Measurements from ENCODE around the gene TMEM161B. TPM values are rescaled to one million over a fixed set of nuclear protein-coding genes. Genes with fewer than 3 reads are reported as not detected.

The TMEM161B gene
- polyA plus RNA-seq (2011; rRNA removed) = 22.7 and 30.4 TPM in 2 replicates
- 3.5 and 4.2 TPM in 2 replicates for polyA plus RNA-seq (2012; cell fraction: cytosol; rRNA removed)
- polyA plus RNA-seq (2012; cell fraction: nucleus; rRNA removed) = 4.8 and 7.9 TPM in 2 replicates
- 12.9 to 15.3 TPM (median 13.1 TPM) in 3 replicates for polyA plus RNA-seq (2017; fragmentation: RNase III; extraction: RNeasy Plus Mini Kit Qiagen cat#74134 plus additional on column Dnase treatment)
- 23.1 and 24.8 TPM in 2 replicates for polyA minus RNA-seq (2011; rRNA and poly(A)+ RNA removed)

DNA sequence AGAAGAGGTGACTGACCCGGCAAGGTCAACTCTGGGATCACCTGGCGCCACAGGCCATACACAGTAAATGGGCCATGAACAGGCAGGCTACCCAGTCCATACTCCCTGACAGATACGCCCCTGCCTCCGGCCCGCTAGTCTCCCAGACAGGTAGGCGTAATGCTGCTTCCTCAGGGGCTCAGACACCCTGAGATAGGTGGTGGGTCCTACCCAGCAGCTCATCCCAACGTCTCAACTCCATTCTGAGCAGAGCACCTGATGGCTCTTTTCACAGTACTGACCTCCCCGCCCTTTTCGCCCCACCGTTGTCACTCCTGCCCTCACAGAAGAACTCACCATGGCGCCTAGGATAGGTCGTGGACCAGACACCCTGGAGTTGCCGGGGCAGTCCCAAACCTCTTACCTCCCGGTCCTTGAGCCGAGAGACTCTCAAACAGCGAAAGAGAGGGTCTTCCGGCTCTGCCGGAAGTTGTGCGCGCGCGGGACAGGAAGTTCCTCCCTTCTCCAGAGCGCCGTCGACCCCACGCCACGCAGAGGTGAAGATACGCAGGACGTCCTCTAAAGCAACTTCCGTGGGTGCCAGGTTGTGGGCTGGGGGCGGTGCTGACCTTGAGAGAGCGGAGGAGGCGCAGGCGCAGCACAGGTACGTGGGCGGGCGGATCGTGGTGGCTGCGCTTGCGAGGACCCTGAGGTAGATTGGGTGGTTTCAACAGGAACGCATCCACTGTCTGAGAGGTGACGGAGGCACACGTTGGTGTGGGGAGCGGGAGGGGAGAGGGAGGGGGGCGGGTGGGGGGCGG is at the start of gene TMEM161B:
TMEM161B (minus strand) TSS at position 461 of the 800 bp plus-strand sequence; CDS start at position 339, 122 bp downstream.
- peak within 1 kb of the TSS; percentile 91 for H3K4me2 ChIP-seq
- peak within 1 kb of the TSS; percentile 80 to 94 for H3K27ac ChIP-seq
- POLR2A ChIA-PET = no interaction called here
- peaks cover 16% of the 10 kb centered on the region; the same call in 2 of the 3 replicates for H3K4me1 ChIP-seq
- H3K9me3 ChIP-seq = peaks cover 5% of the 10 kb centered on the region
- DNase-seq (ENCODE audit: low read depth in 1 of 2, low spot score in 1 of 2) (peak; percentile 71 to 92), ATAC-seq (peak; percentile 99), FAIRE-seq (peak; percentile 49)
- H3K4me3 ChIP-seq = peak within 1 kb of the TSS; percentile 87
- WGBS (ENCODE audit: missing lambda C conversion rate) = under 1% methylated on average over 22 of the region's 46 CpGs
- CTCF ChIA-PET = no interaction called here
- peak; percentile 89 for TF ChIP-seq ESRRA (IDR thresholded peaks at IDR 0.05; ENCODE audit: borderline replicate concordance, low read length)
- TF ChIP-seq, protein P1, sequence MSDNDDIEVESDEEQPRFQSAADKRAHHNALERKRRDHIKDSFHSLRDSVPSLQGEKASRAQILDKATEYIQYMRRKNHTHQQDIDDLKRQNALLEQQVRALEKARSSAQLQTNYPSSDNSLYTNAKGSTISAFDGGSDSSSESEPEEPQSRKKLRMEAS (IDR thresholded peaks at IDR 0.05) = peak; percentile 81
- TF ChIP-seq POLR2A (IDR thresholded peaks at IDR 0.05; ENCODE audit: low read length) = peak; percentile 77
- TF ChIP-seq NR3C1 (IDR thresholded peaks at IDR 0.05) = no peak
- TF ChIP-seq JUN (IDR thresholded peaks at IDR 0.05) = peak in 1 of 2 experiments; percentile 57; a peak in 3 of 5 replicates
- TF ChIP-seq PHF8 (IDR thresholded peaks at IDR 0.05; ENCODE audit: borderline replicate concordance, low read depth) = peak; percentile 71; the same call in 1 of the 2 replicates
- no peak for TF ChIP-seq RCOR1 (IDR thresholded peaks at IDR 0.05; ENCODE audit: low read depth, low read length)

DNA sequence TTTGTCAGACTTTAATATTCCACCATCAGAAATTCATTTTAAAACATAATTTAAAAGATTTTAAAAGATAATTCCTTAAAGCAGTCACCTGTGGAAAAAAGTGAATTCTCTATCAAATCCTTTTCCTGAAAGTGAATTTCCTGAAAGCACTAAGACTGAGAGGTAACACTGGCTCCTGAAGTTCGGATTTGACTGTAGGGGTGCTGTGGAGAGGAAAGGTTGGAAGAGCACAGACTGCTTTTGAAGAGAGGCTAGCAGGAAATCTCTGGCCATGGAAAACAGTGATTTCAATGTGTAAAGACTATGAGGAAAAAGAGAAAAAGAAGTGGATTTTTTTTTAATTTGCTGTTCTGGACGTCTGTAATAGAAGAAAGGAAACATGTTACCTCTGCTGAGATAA is 35.7 kb upstream of the TMEM161B start:
- no peak for ATAC-seq
- H3K4me3 ChIP-seq = no peak overlapping the region
- H3K27ac ChIP-seq = no peak overlapping the region
- no peak for FAIRE-seq
- 0% methylated on average over 2 of the region's 2 CpGs for WGBS (ENCODE audit: missing lambda C conversion rate)
- DNase-seq (ENCODE audit: low read depth in 1 of 2, low spot score in 1 of 2) = no peak
- no peak overlapping the region for H3K4me2 ChIP-seq
- CTCF ChIA-PET = interaction anchor here (0.7 kb wide), 1 partner anchor 112 kb away, joined by 4 read pairs; no protein-coding TSS in a partner anchor
- POLR2A ChIA-PET = no interaction called here
- no peaks in the 10 kb centered on the region for H3K9me3 ChIP-seq
- no peaks in the 10 kb centered on the region for H3K4me1 ChIP-seq
- TF ChIP-seq CBX2 (IDR thresholded peaks at IDR 0.05; ENCODE audit: borderline replicate concordance, low read depth) = no peak
- TF ChIP-seq HOXB13 (CRISPR knock-in tag; IDR thresholded peaks at IDR 0.05; ENCODE audit: low read depth) = no peak
- no peak for TF ChIP-seq CHD2 (IDR thresholded peaks at IDR 0.05; ENCODE audit: low read length, partially characterized antibody)
- TF ChIP-seq PHF8 (IDR thresholded peaks at IDR 0.05; ENCODE audit: borderline replicate concordance, low read depth) = no peak
- TF ChIP-seq TFCP2L1 (CRISPR knock-in tag; IDR thresholded peaks at IDR 0.05) = no peak
- TF ChIP-seq, protein P2, sequence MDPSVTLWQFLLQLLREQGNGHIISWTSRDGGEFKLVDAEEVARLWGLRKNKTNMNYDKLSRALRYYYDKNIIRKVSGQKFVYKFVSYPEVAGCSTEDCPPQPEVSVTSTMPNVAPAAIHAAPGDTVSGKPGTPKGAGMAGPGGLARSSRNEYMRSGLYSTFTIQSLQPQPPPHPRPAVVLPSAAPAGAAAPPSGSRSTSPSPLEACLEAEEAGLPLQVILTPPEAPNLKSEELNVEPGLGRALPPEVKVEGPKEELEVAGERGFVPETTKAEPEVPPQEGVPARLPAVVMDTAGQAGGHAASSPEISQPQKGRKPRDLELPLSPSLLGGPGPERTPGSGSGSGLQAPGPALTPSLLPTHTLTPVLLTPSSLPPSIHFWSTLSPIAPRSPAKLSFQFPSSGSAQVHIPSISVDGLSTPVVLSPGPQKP (IDR thresholded peaks at IDR 0.05; ENCODE audit: low read depth, low read length) = no peak
- no peak for TF ChIP-seq ZC3H11A (IDR thresholded peaks at IDR 0.05)
- no peak for TF ChIP-seq RNF2 (IDR thresholded peaks at IDR 0.05; ENCODE audit: borderline replicate concordance, low read depth)
- TF ChIP-seq POLR2AphosphoS2 (conservative IDR thresholded peaks at IDR 0.05; ENCODE audit: low read length) = no peak
- TF ChIP-seq, protein P3, sequence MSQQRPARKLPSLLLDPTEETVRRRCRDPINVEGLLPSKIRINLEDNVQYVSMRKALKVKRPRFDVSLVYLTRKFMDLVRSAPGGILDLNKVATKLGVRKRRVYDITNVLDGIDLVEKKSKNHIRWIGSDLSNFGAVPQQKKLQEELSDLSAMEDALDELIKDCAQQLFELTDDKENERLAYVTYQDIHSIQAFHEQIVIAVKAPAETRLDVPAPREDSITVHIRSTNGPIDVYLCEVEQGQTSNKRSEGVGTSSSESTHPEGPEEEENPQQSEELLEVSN (IDR thresholded peaks at IDR 0.05; ENCODE audit: borderline replicate concordance, low read depth) = no peak
- TF ChIP-seq, protein P4, sequence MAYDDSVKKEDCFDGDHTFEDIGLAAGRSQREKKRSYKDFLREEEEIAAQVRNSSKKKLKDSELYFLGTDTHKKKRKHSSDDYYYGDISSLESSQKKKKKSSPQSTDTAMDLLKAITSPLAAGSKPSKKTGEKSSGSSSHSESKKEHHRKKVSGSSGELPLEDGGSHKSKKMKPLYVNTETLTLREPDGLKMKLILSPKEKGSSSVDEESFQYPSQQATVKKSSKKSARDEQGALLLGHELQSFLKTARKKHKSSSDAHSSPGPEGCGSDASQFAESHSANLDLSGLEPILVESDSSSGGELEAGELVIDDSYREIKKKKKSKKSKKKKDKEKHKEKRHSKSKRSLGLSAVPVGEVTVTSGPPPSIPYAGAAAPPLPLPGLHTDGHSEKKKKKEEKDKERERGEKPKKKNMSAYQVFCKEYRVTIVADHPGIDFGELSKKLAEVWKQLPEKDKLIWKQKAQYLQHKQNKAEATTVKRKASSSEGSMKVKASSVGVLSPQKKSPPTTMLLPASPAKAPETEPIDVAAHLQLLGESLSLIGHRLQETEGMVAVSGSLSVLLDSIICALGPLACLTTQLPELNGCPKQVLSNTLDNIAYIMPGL (CRISPR knock-in tag; IDR thresholded peaks at IDR 0.05; ENCODE audit: borderline replicate concordance) = no peak
- TF ChIP-seq HDAC2 (IDR thresholded peaks at IDR 0.05) = no peak
- no peak for TF ChIP-seq ZSCAN20 (CRISPR knock-in tag; IDR thresholded peaks at IDR 0.05)
- TF ChIP-seq FOXS1 (CRISPR knock-in tag; IDR thresholded peaks at IDR 0.05) = no peak
